GM12878 (cell line): ENCODE measurements around the gene RAPH1. TPM values are rescaled to one million over a fixed set of nuclear protein-coding genes. Genes with fewer than 3 reads are reported as not detected.

ENCODE experiments used
- ATAC-seq: fragments of 200-7000 bp; cut with Tn5 transposase; 3 replicates; pipeline ENCODE4 v1.9.1; 2020; ENCODE audit warnings: mild to moderate bottlenecking, moderate library complexity
- BruUV-seq: library from RNA; stranded (reverse); fragments of 400-500 nt; replicated peaks from 2 replicates; lab custom pipeline; 2021; lab: Mats Ljungman, UMichigan
- CTCF ChIA-PET: fragments of 300-600 bp; sonication (Branson Sonifier 250); formaldehyde crosslinking; extraction: SDS; loops from one replicate; lab custom pipeline; 2021; ENCODE audit warnings: inconsistent platforms; lab: Yijun Ruan, JAX
- POLR2A ChIA-PET: fragments of 350-600 bp; formaldehyde crosslinking; extraction: SDS; loops from one replicate; lab custom pipeline; 2021; ENCODE audit warnings: inconsistent platforms; lab: Charles Lee
- RAD21 ChIA-PET: fragments of 300-600 bp; sonication (Branson Sonifier 250); formaldehyde crosslinking; loops from one replicate; lab custom pipeline; 2023; ENCODE audit warnings: antibody characterized with exemption; ENCODE audit not compliant: unreplicated experiment; lab: Charles Lee
- SMC1A ChIA-PET: fragments of 300-600 bp; sonication (Branson Sonifier 250); formaldehyde crosslinking; loops from one replicate; lab custom pipeline; 2023; ENCODE audit not compliant: unreplicated experiment, uncharacterized antibody; lab: Charles Lee
- DNase-seq: peaks from one replicate; pipeline ENCODE4 v3.0.0-alpha.2; 2011; ENCODE audit warnings: low read depth, low spot score
- FAIRE-seq: peaks from 3 replicates; lab custom pipeline; 2011; peaks lifted over from hg19 to GRCh38; lab: Jason Lieb, UNC
- H2AFZ ChIP-seq: 2 replicates; pipeline ENCODE4 v1.6.0; 2011; ENCODE audit warnings: low read depth, low read length, control low read depth; ENCODE audit not compliant: control insufficient read depth
- H3K27ac ChIP-seq: 2 replicates; pipeline ENCODE4 v1.5.1; 2011; ENCODE audit warnings: control low read depth; ENCODE audit not compliant: control insufficient read depth, insufficient read depth
- H3K27me3 ChIP-seq, 2 experiments: replicated peaks in 1 of 2; 2 replicates each; pipeline versions ENCODE4 v1.6.0 to v1.6.1; 2011; ENCODE audit warnings: low read length in 1 of 2; ENCODE audit not compliant: control insufficient read depth in 2 of 2, insufficient read depth in 2 of 2
- H3K36me3 ChIP-seq, 2 experiments: 2 replicates each; pipeline ENCODE4 v1.5.1; 2011; ENCODE audit warnings: low read length in 1 of 2; ENCODE audit not compliant: control insufficient read depth in 2 of 2, insufficient read depth in 2 of 2
- H3K4me1 ChIP-seq: 2 replicates; pipeline ENCODE4 v1.6.1; 2011; ENCODE audit warnings: mild to moderate bottlenecking, low read length, moderate library complexity, mixed read lengths; ENCODE audit not compliant: control insufficient read depth, insufficient read depth
- H3K4me2 ChIP-seq: 2 replicates; pipeline ENCODE4 v1.6.0; 2011; ENCODE audit warnings: control low read depth; ENCODE audit not compliant: control insufficient read depth, insufficient read depth
- H3K4me3 ChIP-seq: fragments of 200-600 bp; sonication (generic); 2 replicates; pipeline ENCODE4 v1.5.1; 2016
- H3K79me2 ChIP-seq: 2 replicates; pipeline ENCODE4 v1.6.0; 2011; ENCODE audit warnings: low read length; ENCODE audit not compliant: control insufficient read depth, insufficient read depth
- H3K9ac ChIP-seq: 2 replicates; pipeline ENCODE4 v1.8.0; 2011; ENCODE audit warnings: low read length, control low read depth, mixed read lengths; ENCODE audit not compliant: control insufficient read depth, insufficient read depth
- H3K9me3 ChIP-seq: replicated peaks from 3 replicates; pipeline ENCODE4 v1.5.1; 2011; ENCODE audit warnings: mild to moderate bottlenecking, low read length; ENCODE audit not compliant: control insufficient read depth, insufficient read depth
- H4K20me1 ChIP-seq: 2 replicates; pipeline ENCODE4 v1.6.0; 2011; ENCODE audit not compliant: control insufficient read depth, insufficient read depth
- ATF2 ChIP-seq: IDR thresholded peaks from 2 replicates; pipeline ENCODE4 v1.6.1; 2012; ENCODE audit warnings: low read length, inconsistent platforms
- ATF3 ChIP-seq: IDR thresholded peaks from 2 replicates; pipeline ENCODE4 v1.6.1; 2011; ENCODE audit warnings: low read depth, mild to moderate bottlenecking, low read length, moderate library complexity, borderline replicate concordance; ENCODE audit errors: extremely low read depth
- CREM ChIP-seq: IDR thresholded peaks from 2 replicates; pipeline ENCODE4 v1.6.1; 2014; ENCODE audit warnings: antibody characterized with exemption, low read depth
- DPF2 ChIP-seq: fragments of 450-650 bp; IDR thresholded peaks from 2 replicates; pipeline ENCODE4 v1.6.1; 2017; ENCODE audit warnings: mild to moderate bottlenecking
- EGR1 ChIP-seq, 2 experiments: IDR thresholded peaks; 1 replicate in 1 of 2; 2 replicates in 1 of 2; pipeline ENCODE4 v1.6.1; 2011 to 2012; ENCODE audit warnings: low read depth in 2 of 2, low read length in 2 of 2, borderline replicate concordance in 1 of 2, mild to moderate bottlenecking in 1 of 2, moderate library complexity in 1 of 2
- EP300 ChIP-seq, 2 experiments: fragments of 150-350 bp in 1 of 2; IDR thresholded peaks; 2 replicates each; pipeline ENCODE4 v1.6.1; 2011 to 2012; ENCODE audit warnings: low read depth in 2 of 2, low read length in 2 of 2, borderline replicate concordance in 1 of 2, improper control_type of control experiment in 1 of 2, inconsistent platforms in 1 of 2; ENCODE audit not compliant: control insufficient read depth in 1 of 2
- IKZF2 ChIP-seq, 2 experiments: fragments of 450-650 bp; IDR thresholded peaks; 2 replicates each; pipeline ENCODE4 v1.6.1; 2017; ENCODE audit warnings: mild to moderate bottlenecking in 2 of 2, moderate library complexity in 2 of 2
- MEF2B ChIP-seq: fragments of 450-650 bp; IDR thresholded peaks from 2 replicates; pipeline ENCODE4 v1.6.1; 2018; ENCODE audit warnings: mild to moderate bottlenecking, moderate library complexity; ENCODE audit not compliant: partially characterized antibody, poor library complexity, severe bottlenecking
- NFIC ChIP-seq: IDR thresholded peaks from 2 replicates; pipeline ENCODE4 v1.6.1; 2012; ENCODE audit warnings: low read depth, mild to moderate bottlenecking, inconsistent platforms, low read length, moderate library complexity
- NFYA ChIP-seq: IDR thresholded peaks from 2 replicates; pipeline ENCODE4 v1.6.1; 2011; ENCODE audit warnings: low read depth, mild to moderate bottlenecking, low read length, improper control_type of control experiment, borderline replicate concordance
- RFX5 ChIP-seq: IDR thresholded peaks from 2 replicates; pipeline ENCODE4 v1.6.1; 2011; ENCODE audit warnings: low read depth, low read length, improper control_type of control experiment
- SIX5 ChIP-seq: IDR thresholded peaks from 2 replicates; pipeline ENCODE4 v1.6.1; 2011; ENCODE audit warnings: mild to moderate bottlenecking, low read depth, low read length, moderate library complexity; ENCODE audit not compliant: severe bottlenecking
- whole genome bisulfite sequencing: methylation state at CpG from one replicate; pipeline ENCODE4 v1.1.6; 2016; ENCODE audit warnings: low lambda C conversion rate; ENCODE audit not compliant: insufficient replicate concordance, insufficient coverage; ENCODE audit errors: missing lambda C conversion rate; 5-methylcytosine and 5-hydroxymethylcytosine counted together
- in situ Hi-C: fragments of 300-500 bp; cut with MboI; formaldehyde crosslinking; loops from 9 replicates; pipeline ENCODE4 v1.14.3; 2018; ENCODE audit warnings: mixed read lengths
- intact Hi-C: fragments of 100-400 bp; cut with micrococcal nuclease; formaldehyde crosslinking; loops from one replicate; pipeline ENCODE4 v1.14.2; 2022; ENCODE audit not compliant: unreplicated experiment
- polyA plus RNA-seq, 11 experiments: library from polyadenylated mRNA; depleted of rRNA in 4 of 11; unstranded in 6 of 11; stranded (reverse) in 5 of 11; fragments of >200 nt; fragmentation: Nextera tagmentation in 4 of 11; fragmentation: Illumina TruSeq in 1 of 11; extraction: Ambion mirVana in 4 of 11; extraction: Trizol in 1 of 11; gene quantifications; 1 replicate in 1 of 11; 2 replicates in 10 of 11; pipeline versions ENCODE4 v1.2.1 to v1.2.3, GENCODE V29; 2011 to 2016; ENCODE audit warnings: inconsistent platforms in 2 of 11, missing spikeins in 2 of 11, low read depth in 1 of 11
- total RNA-seq, 4 experiments: library from RNA; depleted of rRNA in 3 of 4; stranded (reverse); fragments of >200 nt in 3 of 4; fragmentation: Illumina TruSeq in 1 of 4; extraction: Trizol in 1 of 4; gene quantifications; 2 replicates each; pipeline versions ENCODE4 v1.2.1 to v1.2.3, GENCODE V29; 2013 to 2021
- TF ChIP-seq, protein P1 (sequence below): fragments of 450-650 bp; IDR thresholded peaks from 2 replicates; pipeline ENCODE4 v1.6.1; 2016; ENCODE audit warnings: mild to moderate bottlenecking

RAPH1 gene
- total and polyA plus RNA-seq, 10 of the 15 experiments (the other 5 are each of a cell fraction or from before 2014, with no cell fraction given): 0.09 to 0.90 (median 0.21) TPM; not detected in 7

GRCh38 chr2:203346612-203347011 is 188.5 kb downstream of the RAPH1 start:
- Histone ChIP-seq H2AFZ (no peak overlapping the region), H3K9me3 (no peaks in the 10 kb centered on the region; the same call in 2 of the 3 replicates), H3K4me2 (no peak overlapping the region), H3K4me1 (no peaks in the 10 kb centered on the region), H3K27ac (no peak overlapping the region), H3K9ac (no peak overlapping the region), H3K4me3 (no peak overlapping the region), H3K79me2 (peaks cover 2% of the 10 kb centered on the region), H3K27me3 (no peaks in the 10 kb centered on the region), H3K36me3 (no peaks in the 10 kb centered on the region; a peak in 1 of 4 replicates), H4K20me1 (no peaks in the 10 kb centered on the region)
- ChIA-PET SMC1A (no interaction called here), RAD21 (interaction anchor here (1.0 kb wide), 1 partner anchor 9 kb away, joined by 3 read pairs; no protein-coding TSS in a partner anchor), POLR2A (interaction anchor here (0.6 kb wide), 1 partner anchor 33 kb away, joined by 3 read pairs; no protein-coding TSS in a partner anchor), CTCF (no interaction called here)
- FAIRE-seq: no peak
- intact Hi-C loops (no loop called here), in situ Hi-C loops (no loop called here)
- TF ChIP-seq RFX5 (no peak), MEF2B (no peak), CREM (no peak), EP300 (IDR thresholded peaks at IDR 0.05; ENCODE audit: borderline replicate concordance in 1 of 2, control insufficient read depth in 1 of 2, low read depth in 2 of 2, low read length in 2 of 2) (no peak), NFYA (no peak), DPF2 (no peak), ATF3 (no peak), ATF2 (no peak), SIX5 (no peak), EGR1 (IDR thresholded peaks at IDR 0.05; ENCODE audit: borderline replicate concordance in 1 of 2, low read depth in 2 of 2, low read length in 2 of 2) (no peak), IKZF2 (IDR thresholded peaks at IDR 0.05) (no peak), NFIC (no peak)
- TF ChIP-seq, protein P1, sequence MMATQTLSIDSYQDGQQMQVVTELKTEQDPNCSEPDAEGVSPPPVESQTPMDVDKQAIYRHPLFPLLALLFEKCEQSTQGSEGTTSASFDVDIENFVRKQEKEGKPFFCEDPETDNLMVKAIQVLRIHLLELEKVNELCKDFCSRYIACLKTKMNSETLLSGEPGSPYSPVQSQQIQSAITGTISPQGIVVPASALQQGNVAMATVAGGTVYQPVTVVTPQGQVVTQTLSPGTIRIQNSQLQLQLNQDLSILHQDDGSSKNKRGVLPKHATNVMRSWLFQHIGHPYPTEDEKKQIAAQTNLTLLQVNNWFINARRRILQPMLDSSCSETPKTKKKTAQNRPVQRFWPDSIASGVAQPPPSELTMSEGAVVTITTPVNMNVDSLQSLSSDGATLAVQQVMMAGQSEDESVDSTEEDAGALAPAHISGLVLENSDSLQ: no peak
- no peak for DNase-seq
- BruUV-seq: no TSS peak
- no peak for ATAC-seq
- 97% methylated on average over 1 of the region's 1 CpG for WGBS
